Stimulated activated CD4-positive, alpha-beta T cell treated with anti-CD3 and anti-CD28 coated beads, Interleukin-12 subunit alpha, Interleukin-12 subunit beta, amount 100 ng/mL, for 48 hours (primary cell): ENCODE measurements around the gene NR2F1.

Experiments used
- DNase-seq, 3 donors: peaks; one replicate each; pipeline ENCODE4 v3.0.0-alpha.2; 2020; ENCODE audit warnings: low read depth in 2 of 3, low spot score in 1 of 3

Gene NR2F1

GRCh38 chr5:93603793-93604643, 21.0 kb downstream of the NR2F1 start:
- no peak for DNase-seq

GRCh38 chr5:93604644-93605515, 21.9 kb downstream of the NR2F1 start:
- no peak for DNase-seq

DNA sequence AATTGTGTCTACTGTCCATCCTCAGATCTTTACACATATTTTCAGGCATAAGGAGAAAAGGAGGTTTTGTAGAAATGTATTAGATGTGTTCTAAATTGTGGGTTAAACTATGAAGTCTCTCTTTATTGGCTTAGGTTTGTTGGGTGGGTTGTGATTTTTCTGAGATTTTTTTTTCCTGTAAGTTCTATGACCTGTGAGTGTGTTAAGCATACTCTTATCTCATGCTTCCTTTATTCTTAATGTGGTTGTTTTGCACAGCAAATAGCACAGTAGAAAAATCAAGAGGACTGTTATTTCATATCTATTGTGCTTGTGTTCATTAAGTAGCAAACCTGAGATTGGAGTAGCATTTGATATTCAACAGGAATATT, 23.3 kb downstream of the NR2F1 start:
- DNase-seq, result no peak

DNA sequence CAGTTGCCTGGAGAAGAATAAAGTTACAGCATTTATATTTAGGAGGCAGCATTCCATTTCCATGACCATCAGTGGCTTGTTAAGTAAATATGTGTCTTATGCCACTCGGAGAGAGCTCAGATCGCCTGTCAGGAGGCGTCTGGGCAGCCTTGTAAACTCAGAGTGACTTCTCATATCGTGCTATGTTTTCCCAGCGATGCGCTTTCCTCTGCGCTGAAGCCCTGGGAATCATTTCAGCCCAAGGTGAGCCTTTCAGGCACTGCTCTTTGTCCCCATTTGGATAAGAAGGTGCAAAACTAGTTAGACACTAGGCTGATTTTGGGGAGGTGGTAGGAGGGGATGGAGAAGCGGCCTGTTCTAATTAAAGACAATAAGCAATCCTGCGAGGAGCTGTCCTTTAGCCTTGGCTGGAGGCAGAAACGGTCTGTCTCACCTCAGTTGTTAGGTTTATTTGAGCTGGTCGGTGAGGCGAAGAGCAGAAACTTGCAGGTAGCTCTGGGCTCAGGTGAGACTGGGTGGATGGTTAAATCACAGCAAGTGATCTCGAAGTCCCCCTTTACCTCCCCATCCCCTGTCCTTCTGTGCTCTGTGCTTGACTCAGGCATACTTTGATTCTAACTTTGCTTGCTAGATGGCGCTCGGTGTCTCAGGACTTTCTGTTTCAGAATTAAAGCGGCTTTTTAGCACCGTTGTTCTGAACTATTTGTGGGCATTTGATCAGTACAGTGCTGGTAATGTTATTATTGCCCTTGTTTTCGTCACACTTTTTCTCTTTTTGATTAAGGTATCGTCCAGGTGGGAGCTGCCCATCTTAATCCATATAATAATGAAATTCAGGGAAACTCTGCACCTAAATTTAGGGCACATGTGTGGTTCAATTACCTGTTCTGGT, 24.6 kb downstream of the NR2F1 start:
- no peak for DNase-seq

GRCh38 chr5:93608855-93609254, 25.8 kb downstream of the NR2F1 start:
- DNase-seq, result no peak

- DNase-seq, result no peak
Observed at GRCh38 chr5:93609762-93610161, 26.7 kb downstream of the NR2F1 start.

- no peak for DNase-seq
Observed at GRCh38 chr5:93610581-93611272, 27.7 kb downstream of the NR2F1 start.

DNA sequence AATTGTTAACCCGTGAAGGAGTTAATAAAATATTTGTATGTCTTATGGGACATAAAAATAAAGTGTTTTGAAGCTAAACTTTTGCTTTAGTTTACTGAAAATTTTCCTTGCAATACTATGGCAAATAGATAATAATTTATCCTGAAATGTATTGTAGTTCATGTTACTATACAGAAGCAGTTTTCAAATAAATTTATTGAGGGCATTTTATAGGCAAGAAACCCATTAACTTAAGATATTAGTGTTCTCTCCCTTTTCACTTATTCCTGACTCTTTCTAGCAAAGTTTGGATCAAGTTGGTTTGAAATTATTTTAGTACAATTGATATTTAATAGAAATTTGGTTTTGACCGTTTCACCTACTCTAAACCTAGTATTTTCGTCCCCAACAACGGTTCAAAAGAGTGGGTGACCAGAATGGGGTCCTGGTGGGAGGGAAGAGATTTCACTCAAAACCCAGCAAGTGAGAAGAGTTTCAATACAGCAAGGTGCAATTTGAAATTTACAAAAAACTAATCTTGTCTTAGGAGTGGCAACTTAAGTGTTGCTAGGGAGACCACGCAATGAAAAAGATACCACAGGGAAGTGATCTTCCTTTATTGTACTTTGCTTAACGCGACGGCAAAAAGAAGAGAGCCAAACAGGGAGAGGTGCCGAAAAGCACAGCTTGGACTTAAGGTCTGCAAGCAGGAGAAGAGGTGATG, 28.4 kb downstream of the NR2F1 start:
- no peak for DNase-seq

DNA sequence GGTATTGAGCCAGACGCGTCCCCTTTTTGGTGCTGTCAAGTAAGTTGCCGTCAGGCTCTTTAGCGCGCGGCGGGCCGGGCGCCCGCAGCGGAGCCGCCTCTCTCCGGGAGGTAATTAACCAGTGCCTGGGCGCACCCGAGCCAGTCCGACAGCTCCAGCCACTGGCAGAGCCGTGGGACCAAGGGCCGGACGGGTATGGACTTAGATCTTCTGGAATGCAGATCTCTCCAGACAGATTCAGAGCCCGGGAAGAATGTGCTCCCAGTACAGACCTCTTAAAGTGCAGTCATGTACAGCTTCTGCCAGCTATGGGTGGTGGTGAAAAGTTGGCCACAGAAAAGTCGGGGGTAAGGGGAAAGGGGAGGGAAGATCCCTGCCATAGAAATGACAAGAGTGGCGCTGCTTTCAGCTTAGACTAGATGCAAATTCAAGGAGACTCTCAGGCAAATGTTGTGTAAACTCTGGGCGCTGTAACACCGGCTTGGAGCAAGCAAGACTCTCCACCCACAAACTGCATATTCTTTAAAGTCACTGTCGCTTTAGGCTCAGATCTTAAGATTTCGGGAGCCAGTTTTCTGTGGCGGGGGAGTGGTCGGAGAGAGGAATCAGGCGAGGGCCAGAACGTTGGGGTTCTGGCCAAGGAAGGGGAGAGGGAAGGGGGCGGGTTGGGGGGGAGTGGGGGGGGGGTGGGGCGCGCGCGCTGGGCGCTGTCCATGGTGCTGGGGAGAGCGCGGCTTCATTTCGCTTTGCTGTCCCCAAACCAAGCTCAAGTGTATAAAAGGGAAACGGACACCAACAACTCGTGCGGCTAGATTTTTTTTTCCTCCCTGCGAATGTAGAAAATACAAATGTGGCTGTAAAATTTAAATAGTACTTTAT, 29.2 kb downstream of the NR2F1 start:
- no peak for DNase-seq

GRCh38 chr5:93612855-93613243, 29.8 kb downstream of the NR2F1 start:
- no peak for DNase-seq

- DNase-seq, result no peak
Observed at GRCh38 chr5:93616538-93617174, 33.6 kb downstream of the NR2F1 start.

DNA sequence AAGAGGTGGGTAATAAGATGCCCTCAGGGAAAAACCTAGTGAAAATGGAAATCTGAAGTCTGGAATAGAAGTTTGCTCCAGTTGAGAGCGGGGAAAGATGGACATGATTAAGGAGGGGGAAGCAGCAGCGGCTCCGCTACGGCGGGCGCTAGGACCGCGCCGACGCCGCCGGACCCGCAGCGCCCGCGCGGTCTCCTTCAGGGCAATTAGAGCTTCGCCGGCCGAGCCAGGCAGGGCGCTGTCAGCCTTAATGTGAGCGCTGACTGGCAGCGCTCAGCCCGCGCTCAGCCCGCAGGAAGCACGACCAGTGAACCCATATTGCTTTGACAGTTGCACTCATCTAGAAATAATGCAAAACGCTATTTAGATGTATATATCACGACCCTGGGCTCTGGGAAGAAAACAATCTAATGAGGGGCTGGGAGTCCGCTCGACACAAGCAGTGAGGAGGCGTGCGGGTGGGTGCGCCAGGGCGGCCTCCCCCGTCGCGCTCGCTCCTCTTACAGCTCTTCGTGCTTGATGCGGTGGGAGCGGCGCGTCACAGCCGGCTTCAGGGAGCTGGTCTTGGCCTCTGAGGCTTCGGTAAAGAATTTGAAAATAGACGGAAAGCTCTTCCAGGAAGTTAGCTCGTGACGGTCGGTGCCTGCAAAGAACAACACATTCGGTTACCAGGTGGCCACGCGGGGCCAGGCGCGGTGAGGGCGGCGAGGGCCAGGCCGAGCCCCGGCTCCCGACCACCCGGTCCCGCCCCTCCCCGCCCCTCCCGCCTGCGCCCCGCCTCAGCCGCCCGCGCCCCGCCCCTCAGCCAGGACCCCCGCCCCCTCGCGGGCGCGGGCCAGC, 37.7 kb downstream of the NR2F1 start:
- DNase-seq, result peak in 1 of 3 donors; percentile 51

DNA sequence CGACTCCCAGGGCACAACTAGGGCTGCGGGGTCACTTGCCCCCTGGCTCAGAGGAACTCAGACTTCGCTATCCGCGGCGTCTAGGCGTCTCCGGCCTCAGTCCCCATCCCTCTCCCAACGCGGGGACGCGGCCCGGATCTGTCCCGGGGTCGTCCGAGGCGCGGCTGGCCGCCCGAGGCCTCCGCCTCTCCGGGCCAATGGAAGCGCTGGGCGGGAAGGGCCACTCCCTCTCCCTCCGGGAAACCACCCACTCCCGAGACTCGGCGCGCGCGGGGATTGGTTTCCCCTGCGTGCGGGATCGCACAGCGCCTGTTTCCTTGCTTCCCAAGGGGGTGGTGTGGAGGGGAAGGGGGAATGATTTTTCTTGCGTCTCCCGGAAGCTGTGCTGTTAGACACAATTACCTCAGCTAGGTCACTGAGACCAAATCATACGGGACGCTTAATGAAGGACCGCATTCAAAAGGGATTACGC, 38.3 kb downstream of the NR2F1 start:
- DNase-seq, result no peak

DNA sequence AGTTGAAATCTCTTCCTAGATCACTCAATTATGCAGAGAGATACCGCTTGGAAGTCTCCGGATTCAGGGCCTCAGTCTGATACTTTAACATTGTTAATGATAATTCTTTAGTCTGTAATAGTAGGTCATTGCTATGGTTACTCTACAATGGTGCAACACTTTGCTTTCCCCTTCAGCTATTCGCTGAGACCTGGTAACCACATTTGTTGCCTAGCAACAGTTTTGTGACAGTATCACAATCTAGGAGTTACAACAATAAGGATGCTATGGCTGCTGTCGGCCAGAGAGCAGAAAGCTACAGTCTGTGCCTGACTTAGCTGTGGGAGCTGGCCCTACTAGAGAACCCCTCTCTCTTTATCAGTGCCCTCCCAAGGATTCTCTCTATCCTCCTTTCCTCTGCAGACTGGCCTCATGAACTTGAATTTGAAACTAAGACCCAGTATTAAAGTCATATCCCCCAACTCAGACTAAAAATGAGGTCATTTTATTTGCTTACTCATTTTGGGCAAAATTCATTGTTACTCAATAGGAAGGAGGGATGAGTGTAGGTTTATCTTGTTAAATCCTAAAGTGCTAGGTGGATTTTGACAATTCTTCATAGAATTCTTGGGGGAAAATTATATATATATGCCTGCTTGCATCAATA, 39.3 kb downstream of the NR2F1 start:
- peak in 1 of 3 donors; percentile 2 for DNase-seq

DNA sequence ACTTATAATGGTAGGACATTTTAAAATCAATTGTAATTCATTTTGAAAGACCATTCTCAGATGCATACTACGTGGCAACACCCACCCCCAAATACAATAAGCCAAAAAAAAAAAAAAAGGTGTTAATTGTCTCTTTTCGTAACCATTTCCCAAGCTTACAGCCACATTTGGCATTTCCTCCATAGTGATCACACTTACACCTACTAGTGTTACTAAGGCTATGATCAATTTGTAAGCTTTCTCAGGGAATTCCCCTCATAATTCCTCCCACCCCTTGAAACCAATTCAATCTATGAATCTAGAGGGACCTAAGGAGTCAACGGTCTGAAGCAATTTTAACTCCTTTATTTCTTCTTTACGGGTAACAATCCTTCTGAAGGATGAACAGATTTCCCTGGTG, 40.1 kb downstream of the NR2F1 start:
- no peak for DNase-seq

DNA sequence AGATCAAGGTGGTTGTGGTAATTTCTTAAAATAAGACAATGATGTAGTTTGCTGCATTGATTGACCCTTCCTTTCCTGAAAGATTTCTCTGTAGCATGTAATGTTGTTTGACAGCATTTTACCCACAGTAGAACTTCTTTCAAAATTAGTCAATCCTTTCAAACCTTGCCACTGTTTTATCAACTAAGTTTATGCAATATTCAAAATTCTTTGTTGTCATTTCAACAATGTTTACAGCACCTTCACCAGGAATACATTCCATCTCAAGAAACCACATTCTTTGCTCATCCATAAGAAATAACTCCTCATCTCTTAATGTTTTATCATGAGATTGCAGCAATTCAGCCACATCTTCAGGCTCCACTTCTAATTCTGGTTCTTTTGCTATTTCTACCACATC, 43.8 kb downstream of the NR2F1 start:
- no peak for DNase-seq

GRCh38 chr5:93632327-93632726, 49.3 kb downstream of the NR2F1 start:
- no peak for DNase-seq
